GM12872 (cell line): ENCODE results near the gene ABCC1.

Experiments
- TF ChIP-seq, protein P1 (sequence below): IDR thresholded peaks from 3 replicates; pipeline ENCODE4 v1.5.1; 2011; ENCODE audit warnings: low read depth, mild to moderate bottlenecking, low read length, moderate library complexity; ENCODE audit not compliant: insufficient read depth

Gene ABCC1

DNA sequence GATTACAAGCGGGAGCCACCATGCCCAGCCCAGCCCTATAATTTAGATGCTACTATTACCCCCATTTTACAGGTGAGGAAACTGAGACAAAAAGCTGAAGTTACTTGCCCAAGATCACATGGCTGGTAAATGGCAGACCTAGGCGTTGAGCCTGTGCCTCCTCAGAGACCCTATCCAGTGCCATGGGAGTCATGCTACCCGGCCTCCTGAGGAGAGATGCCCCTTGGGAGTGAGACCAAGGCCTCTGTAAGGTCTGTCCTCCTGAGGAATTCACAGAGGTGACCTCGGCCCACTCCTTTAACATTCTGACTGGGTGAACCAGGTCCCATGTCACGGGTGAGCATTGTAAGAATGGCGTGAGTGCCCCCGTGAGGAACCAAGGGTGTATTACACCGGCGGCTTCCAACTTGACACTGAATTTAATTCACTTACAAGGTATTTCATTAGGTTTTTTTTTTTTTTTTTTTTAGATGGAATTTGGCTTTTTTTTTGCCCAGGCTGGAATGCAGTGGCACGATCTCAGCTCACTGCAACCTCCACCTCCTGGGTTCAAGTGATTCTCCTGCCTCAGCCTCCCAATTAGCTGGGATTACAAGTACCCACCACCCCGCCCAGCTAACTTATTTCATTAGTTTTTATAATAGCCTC, 178.2 kb downstream of the ABCC1 start:
- TF ChIP-seq, protein P1, sequence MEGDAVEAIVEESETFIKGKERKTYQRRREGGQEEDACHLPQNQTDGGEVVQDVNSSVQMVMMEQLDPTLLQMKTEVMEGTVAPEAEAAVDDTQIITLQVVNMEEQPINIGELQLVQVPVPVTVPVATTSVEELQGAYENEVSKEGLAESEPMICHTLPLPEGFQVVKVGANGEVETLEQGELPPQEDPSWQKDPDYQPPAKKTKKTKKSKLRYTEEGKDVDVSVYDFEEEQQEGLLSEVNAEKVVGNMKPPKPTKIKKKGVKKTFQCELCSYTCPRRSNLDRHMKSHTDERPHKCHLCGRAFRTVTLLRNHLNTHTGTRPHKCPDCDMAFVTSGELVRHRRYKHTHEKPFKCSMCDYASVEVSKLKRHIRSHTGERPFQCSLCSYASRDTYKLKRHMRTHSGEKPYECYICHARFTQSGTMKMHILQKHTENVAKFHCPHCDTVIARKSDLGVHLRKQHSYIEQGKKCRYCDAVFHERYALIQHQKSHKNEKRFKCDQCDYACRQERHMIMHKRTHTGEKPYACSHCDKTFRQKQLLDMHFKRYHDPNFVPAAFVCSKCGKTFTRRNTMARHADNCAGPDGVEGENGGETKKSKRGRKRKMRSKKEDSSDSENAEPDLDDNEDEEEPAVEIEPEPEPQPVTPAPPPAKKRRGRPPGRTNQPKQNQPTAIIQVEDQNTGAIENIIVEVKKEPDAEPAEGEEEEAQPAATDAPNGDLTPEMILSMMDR: peak; percentile 79

DNA sequence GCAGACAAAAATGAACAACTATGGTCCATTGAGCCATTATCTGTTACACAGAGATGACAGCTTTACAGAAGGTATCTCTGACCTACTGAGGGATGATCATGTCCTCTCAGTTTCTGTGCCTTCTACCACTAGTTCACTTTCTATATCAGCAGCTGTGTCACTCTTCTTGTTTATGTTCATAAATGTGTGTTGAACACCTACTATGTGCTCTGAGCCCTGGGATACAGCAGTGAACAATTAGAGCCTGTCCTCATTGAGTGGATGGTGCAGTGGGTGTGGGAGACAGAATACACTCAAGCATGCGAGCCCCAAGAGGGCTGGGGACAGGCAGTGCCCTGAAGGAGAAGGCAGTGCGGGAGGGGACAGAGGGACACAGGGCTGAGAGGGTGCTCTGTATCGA, 181.8 kb downstream of the ABCC1 start:
- TF ChIP-seq, protein P1: no peak

DNA sequence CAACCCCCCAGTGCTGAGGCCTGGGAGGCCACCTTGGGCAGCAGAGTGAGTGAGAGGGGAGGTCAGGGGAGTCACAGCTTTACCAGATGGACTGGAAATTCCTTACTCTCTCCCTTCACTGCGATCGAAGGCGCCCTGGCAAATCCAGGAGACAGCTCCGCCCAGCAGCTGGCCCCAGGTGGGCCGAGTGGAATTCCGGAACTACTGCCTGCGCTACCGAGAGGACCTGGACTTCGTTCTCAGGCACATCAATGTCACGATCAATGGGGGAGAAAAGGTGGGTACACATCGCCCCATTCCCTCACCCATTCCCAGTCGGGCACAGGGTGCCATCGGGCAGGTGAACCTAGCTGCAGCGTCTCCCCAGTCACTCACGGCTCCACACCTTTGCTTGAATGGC, 182.2 kb downstream of the ABCC1 start:
- TF ChIP-seq, protein P1: no peak

GRCh38 chr16:16133943-16134604, 184.7 kb downstream of the ABCC1 start:
- TF ChIP-seq, protein P1: no peak

DNA sequence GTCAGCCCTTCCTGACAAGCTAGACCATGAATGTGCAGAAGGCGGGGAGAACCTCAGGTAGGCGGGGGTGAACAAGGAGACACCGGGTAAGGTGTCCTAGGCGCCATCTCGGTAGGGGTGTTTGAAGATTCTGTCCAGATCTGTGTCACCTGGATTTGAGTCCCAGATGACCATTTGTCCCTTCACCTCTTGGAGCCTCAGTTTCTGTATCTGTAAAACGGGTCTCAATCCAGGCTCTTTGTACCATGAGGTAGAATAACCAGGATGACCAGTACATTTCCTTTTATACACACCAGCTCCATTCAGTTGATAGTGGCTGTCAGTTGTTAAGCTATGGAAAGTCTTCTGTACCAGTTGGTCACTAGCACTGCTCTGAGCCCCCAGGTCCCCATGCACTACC, 187.2 kb downstream of the ABCC1 start:
- TF ChIP-seq, protein P1: no peak

- TF ChIP-seq, protein P1: no peak
Observed at GRCh38 chr16:16137110-16137509, 187.7 kb downstream of the ABCC1 start.

GRCh38 chr16:16138034-16138635, 188.7 kb downstream of the ABCC1 start:
- TF ChIP-seq, protein P1: no peak
